Tongue (tissue), 2 donors: Measurements from ENCODE around the gene SIVA1. TPM values are rescaled to one million over a fixed set of nuclear protein-coding genes. Genes with fewer than 3 reads are reported as not detected.
A peak's percentile ranks its signal among the peaks of the same experiment; 100 is the strongest.

Source experiments
- DNase-seq: peaks from one replicate; pipeline ENCODE4 v3.0.0-alpha.2; 2015
- total RNA-seq: library from RNA; depleted of rRNA; stranded (reverse); fragments of >200 nt; gene quantifications from one replicate; pipeline ENCODE4 v1.2.3, GENCODE V29; 2014

Gene SIVA1
- total RNA-seq, 1 donor from 2014 or later, result 223 TPM

DNA sequence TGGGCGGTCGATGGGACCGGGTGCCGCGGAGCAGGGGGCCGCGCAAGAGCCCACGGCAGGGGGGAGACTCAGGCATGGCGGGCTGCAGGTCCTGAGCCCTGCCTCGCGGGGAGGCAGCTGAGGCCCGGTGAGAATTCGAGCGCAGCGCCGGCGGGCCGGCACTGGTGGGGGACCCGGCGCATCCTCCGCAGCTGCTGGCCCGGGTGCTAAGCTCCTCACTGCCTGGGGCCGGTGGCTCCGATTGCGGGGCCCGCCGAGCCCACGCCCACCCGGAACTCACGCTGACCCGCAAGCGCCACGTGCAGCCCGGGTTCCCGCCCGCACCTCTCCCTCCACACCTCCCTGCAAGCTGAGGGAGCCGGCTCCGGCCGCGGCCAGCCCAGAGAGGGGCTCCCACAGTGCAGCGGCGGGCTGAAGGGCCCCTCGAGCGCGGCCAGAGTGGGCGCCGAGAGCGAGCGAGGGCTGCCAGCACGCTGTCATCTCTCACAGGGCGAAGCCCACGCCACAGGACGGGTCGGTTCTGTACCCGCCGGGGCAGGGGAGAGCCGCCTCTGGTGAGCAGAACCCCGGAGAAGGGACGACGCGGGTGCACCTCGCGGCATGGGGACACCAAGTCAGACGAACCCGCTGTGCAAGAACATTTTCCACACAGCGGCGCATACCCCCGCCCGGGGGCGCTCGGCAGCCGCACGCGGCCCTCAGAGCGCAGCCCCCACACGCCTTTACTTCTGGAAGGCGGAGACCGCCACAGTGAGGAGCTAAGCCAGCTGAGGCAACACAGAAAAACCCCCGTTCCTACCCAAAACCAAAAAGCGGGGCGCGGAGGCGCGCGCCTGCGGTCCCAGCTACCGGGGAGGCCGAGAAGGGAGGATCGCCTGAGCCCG lies 1.2 kb upstream of the SIVA1 start:
- no peak for DNase-seq

DNA sequence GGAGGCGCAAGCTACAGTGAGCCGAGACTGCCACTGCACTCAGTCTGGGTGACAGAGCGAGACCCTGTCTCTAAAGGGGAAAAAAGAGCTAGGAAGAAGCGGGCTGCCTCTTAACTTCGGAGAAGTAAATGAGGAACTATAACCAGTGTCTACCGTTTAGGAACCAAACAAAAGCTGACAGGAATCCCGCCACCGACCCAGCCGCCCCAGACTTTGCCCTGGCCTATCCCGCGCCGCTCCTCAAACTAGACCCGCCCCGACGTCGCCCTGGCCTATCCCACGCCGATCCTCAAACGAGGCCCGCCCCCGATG lies 568 bp upstream of the SIVA1 start:
- no peak for DNase-seq

DNA sequence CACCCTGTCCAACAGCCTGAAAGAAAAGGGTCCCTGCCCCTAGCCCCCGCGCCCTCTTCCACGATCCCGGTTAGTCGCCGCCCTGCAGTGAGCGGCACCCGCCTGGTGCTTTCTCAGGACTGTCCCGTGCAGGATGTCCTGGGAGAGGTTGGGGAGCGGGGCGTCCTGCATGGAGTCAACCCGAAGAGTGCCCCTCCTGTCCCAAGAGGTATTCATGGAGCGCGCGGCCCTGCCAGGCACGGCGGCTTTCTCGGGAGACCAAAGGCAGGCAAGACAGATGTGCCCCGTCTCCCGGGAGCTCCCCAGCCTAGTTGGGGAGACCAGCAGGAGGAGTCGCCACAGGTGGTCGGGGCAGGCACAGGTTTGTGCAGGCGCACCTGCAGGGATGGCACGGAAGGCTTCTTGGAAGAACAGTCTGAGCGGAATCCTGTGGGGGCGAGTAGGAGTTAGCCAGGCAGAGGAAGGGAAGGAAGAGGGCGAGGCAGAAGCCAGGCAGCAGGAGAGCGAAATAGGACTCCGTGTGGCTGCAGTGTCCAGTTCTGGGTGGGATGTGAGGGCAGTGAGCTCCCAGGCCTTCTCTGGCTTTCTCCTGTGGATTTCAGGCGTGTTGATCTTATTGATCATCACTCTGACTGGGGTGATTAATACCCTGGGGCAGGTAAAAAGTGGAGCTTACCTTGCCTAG lies 723 bp downstream of the SIVA1 start:
- no peak for DNase-seq

DNA sequence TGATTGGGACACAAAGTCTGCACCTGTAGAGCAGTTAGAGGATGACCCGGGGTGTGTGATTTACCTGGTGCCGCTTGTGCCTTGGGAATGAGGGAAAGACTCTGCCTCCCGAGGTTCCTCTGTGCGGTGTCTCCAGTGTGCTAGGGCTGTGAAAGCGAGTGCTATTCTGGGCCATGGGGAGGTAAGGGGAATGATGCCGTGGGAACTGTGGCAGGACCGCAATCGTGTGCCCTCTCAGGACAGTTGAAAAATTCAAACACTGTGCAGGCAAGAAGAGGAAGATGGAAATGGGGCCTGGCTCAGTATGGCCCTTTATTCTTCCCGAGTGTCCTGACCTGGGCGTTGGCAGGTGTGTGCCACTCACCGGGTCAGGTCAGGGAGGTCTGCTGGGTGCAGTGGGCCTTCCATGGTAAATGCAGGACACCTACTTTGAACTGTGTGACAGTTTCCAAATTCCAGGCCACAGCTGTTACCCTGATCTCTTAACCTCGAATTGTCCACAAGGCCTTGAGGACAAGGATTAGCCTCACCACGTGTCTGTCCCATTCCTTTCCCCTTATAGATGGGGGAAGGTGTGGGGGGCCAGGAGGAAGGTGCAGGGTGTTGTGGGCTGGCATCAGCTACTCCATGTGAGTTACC lies 1.4 kb downstream of the SIVA1 start:
- DNase-seq, result no peak

DNA sequence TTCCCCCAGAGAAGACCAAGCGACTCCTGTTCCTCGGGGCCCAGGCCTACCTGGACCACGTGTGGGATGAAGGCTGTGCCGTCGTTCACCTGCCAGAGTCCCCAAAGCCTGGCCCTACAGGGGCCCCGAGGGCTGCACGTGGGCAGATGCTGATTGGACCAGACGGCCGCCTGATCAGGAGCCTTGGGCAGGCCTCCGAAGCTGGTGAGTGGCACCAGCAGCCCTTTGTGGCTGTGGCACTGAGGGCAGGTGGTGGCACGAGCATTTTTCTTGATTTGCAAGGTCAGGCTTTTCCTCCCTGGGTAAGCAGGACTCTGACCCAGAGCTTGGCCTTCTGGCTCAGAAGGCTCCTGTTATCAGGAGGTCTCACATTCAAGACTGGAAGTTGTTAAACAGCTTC lies 2.7 kb downstream of the SIVA1 start:
- DNase-seq, result no peak

DNA sequence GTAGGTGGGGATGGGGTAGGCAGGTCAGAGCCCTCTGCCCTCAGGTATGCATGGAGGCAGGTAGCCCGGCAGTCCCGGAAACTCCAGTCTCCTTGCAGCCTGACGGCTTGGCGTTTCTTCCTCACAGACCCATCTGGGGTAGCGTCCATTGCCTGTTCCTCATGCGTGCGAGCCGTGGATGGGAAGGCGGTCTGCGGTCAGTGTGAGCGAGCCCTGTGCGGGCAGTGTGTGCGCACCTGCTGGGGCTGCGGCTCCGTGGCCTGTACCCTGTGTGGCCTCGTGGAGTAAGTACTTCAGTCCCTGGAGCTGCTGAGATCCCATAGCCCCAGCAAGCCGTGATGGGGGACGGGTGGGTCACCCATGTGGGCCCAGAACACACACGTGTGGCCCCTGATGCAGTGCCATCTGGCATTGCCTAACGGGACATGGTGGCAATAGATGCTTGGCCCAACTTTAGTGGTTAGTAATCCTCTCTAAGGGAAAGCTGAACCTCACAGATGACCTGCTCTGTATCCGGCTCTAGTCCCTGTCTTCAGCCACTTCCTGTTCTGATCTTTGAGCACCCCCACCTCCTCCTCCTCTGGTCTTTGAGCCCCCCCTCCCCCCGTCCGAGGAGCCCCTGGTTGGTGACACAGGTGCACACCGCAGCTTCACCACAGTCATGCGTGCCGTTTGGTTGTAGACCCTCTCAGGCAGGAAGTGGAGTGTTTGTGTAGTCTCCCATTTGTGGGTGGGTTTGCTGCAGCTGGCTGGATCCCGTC lies 3.7 kb downstream of the SIVA1 start:
- no peak for DNase-seq

DNA sequence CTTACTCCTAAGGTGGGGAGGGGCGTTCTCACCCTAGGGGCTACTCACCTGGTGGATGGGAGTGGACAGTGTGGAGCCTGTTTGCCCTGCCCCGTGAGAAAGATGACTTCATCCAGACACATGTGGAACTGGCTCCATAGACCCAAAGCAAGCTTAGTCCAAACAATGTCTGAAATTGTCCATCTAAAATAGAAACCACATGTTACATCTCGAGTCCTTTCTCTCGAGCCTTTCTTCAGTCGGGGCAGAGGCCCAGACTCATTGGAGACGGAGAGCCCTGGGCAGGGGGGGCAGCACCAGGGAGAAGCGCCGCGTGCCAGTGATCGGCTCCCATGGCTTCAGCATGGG lies 4.3 kb downstream of the SIVA1 start:
- no peak for DNase-seq

DNA sequence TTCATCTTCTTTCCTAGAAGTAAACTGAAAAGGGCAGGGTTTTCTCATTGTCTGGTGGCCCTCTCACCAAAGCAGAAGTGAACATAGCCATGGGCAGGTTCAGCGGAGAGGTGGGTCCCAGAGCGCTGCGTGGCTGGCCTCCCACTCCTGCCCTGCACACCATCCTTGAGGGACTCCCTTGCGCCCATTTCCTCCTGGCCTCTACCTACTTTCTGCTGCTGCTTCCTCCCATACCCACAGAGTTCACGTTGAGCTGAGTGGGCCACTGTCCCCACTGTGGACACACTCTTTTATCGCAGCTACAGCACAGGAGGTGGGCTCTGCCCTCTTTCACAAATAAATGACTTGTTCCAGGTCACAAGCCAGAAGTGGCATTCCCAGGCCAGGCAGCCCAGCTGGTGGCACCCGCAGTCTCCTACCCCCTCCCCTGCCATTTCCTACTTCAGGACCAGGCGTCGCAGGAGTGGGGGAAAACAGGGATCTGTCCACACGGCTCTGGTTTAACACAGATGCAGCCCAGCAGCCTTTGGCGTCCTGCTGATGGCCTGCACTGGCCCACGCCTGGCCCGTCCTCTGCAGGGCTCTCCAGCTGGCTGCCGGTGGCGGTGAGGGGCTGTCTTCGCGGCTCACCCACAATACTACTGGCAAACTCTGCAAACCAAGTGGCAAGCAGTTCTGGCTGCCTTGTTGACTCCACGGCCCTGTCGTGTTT lies 4.9 kb downstream of the SIVA1 start:
- DNase-seq, result no peak

DNA sequence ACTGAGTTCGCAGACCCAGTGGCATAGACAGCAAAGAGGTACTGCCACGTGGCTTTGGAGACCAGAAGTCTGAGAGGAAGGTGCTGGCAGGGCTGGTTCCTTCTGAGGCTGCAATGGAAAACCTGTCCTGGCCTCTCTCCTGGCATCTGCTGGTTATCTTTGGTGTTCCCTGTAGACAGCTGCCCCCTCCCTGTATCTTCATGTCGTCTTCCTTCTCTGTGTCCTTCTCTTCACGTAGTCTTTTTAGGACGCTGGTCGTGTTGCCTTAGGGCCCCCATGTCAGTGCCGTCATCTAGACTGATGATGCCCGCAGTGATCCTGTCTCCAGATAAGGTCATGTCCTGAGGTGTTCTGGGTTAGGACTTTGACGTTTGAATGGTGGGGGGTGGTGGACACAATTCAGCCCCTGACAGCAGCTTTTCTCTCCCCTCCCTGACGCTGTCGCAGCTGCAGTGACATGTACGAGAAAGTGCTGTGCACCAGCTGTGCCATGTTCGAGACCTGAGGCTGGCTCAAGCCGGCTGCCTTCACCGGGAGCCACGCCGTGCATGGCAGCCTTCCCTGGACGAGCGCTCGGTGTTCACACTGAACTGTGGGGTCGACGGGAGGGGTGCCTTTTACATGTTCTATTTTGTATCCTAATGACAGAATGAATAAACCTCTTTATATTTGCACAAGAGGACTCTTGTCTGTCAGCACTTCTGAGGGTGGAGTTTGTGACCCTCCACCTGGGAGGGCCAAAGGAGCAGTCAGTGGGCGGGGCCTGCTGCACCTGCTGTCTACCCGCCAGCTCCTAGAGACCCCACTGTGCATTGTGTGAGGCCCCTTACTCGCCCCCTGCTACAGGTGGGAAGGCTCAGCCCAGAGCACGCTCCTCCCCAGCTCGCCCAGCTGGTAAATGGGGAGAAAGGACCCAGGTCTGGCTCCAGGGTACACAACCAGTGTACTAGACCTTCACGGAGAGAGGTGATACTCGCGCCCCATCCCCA lies 6.3 kb downstream of the SIVA1 start:
- DNase-seq, result no peak

DNA sequence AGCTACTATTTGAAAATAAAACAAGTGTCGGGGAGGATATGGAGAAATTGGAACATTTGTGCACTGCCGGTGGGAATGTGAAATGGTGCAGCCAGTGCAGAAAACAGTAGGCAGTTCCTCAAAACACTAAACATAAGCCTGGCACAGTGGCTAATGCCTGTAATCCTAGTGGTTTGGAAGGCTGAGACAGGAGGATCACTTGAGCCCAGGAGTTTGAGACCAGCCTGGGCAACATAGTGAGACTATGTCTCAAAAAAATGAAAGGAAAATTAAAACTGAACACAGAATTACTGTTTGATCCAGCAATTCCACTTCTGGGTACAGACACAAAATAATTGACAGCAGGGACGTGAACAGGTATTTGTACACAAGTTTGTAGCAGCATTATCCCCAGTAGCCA lies 12.6 kb downstream of the SIVA1 start:
- no peak for DNase-seq

DNA sequence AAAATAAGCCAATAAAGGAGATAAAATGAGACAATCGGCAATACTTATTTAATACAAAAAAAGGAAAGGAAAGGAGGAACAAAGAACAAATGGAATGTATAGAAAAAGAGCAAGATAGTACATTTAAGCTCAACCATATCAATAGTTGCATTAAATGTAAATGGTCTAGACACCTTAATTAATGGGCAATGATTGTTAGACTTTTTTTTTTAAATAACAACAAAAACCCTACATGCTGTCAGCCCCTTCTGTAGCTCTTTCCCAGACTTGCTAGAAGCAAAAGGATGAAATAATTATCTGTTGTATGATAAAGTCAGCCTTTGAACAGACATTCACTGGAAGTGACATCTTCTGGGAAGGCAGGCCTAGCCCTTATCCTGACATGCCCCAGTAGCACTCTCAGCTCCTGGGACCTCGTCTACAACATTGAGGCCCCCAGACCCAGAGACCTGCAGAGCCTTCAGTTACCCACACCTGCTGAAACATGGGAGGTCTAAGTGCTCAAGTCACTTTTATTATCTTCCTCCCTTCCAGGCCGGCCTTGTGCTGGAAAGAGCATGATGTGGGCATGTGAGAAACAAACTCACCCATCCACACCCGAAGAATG lies 13.4 kb downstream of the SIVA1 start:
- DNase-seq, result no peak

DNA sequence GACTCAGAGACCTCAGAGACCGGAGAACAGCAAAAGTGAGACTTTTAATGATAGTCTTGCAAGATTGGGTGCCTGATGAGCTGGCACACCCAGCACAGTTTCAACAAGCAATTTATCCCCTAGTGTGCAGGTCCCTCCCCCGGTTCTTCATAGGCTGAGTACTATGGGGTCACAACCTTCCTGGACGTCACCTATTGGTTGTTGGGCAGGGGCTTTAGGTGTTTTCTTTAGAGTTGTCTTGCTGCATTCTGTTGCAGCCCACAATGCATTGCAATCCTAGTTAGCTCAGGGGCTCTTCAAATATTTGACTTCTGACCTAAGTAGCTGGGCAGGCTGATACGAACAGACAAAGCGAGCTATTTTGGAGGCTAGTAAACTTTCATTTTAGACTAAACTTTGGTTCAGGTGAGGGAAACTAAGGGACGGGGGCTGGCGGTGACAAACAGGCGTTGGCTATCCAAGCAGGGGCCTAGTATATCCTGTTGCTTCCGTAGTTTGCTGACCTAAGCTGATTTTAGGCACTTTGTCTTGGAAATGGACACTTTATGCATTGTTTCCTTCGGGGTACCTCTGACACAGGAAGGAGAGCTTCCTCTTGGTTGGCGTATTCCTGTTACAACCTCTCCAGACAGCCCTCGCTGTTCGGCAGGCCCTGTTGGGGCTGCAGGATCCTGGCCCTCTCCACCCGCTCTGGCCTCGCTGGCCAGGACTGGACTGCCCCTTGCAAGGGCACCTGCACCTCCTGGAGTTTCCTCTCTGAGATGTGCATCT lies 14.1 kb downstream of the SIVA1 start:
- no peak for DNase-seq

DNA sequence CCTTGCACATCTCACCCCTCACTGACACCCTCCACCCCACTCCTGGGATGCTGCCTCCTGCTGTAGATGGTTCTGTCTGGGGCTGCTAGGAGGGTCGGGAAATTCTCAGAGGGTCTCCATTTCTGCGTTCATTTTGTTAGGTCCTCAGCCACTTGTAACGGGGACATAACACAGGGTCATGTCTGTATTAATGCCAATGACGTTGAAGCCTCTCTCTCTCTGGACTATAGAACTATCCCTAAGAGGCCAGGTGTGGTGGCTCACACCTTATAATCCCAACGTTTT lies 14.6 kb downstream of the SIVA1 start:
- DNase-seq, result no peak

DNA sequence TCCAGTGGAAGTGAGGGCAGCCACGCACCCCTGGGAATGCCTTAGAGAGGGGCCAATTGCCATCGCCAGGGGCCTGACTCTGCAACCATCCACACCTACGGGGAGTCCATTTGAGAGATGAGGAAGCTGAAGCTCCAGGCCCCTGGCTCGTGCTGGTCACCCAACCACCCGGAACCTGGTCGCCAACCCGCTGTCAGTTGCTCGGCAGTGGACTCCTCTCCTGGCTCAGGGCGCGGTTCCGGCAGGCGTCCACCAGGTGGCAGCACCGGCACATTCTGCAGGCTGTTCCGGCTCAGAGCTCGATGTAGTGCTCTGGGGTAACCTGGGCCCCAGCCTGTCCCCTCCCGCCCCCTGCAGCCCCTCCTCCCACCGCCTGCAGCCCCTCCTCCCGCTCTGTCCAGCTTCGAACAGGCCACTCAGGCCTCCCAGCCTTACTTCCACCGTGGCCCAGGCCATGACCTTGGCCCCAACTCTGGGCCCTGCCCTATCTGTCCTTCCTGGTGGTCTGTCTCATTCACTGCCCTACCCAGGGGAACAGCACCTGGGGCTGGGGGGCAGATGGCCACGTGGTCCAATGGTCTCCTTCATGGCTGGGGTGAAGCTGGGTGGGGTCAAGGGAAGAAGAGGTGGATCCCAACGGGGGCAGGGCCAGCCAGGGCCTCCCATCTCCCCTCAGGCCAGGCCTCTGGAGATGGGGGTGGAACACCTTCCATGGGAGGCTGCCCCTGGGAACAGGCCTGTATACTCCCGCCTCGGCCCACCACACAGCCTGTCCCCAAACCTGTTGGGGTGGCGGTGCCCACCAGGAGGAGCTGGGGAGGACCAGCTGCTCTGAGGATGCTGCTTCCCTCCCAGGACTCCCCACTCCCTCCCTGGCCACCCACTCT lies 15.7 kb downstream of the SIVA1 start:
- peak; percentile 93 for DNase-seq

DNA sequence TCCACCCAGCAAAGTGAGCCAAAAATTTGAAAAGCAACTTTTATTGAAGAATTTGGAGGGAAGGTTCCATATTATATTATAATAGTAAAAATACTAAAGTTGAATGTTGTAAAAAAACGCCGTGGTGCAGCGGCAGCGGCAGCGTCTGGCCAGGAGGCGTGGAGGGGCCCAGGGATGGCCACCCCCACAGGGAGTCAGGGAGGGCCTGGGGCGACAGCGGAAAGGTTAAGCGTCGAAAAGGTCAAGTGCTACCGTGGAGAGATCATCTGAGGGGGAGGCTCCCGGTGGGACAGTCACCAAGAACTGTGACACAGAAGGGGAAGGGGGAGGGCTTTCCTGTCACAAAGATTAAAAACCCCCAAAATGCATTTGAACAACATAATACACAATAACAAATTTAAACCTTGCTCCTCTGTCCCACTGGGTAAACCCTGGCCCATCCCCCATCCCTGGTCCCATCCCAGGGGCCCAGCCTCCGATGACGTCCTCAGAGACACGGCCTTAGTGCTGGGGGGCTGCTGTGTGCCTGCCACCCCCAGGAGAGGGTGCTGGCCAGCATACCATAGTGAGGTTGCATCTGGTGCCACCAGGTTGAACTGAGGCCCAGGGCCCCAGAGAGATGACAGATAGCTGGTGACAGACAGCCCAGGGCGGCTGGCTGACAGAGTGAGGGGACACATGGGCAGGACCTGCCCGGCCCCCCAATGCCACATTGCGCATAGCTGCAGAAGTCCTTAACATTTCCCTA lies 16.6 kb downstream of the SIVA1 start:
- DNase-seq, result no peak

DNA sequence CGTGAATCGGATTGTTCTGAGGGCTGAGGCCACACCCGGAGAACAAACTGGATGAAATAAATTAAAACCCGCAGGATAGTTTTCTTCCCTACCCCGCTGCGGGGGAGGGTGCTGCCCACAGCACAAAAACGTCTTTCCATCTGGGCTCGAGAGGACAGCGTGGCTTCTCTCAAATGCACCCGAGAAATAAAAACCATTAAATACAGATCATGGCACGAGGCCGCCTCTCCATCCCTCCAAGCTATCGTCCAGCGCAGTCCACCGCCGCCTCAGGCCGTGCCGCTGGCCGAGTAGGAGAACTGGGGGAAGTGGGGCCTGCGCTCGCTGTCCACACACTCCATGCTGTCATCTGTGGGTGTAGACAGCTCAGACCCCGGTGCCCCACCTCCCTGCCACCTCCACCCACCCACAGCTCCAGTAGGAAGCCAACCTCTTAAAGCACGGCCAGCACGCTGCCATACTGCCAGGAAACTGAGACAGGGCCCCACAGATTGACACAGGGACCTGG lies 17.2 kb downstream of the SIVA1 start:
- DNase-seq, result no peak

DNA sequence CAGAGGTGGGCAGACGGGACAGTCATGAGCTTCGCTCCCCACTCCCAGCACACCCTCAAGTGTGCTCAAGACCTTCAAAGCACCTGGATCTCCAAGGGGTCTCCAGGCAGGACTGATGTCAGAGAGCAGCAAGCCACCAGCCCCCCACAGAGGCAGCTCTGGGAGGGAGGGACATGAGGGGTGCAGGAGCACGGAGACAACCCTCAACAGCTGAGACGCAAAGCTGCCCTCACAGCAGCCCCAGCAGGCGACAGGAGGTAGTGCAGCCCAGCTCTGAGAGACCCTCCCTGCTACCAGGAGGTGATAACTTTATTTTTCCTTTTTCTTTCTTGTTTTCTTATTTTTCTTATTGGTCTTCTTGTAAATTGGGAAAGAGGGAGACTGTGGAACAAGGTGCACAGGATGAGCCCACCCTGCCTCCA lies 17.9 kb downstream of the SIVA1 start:
- no peak for DNase-seq

DNA sequence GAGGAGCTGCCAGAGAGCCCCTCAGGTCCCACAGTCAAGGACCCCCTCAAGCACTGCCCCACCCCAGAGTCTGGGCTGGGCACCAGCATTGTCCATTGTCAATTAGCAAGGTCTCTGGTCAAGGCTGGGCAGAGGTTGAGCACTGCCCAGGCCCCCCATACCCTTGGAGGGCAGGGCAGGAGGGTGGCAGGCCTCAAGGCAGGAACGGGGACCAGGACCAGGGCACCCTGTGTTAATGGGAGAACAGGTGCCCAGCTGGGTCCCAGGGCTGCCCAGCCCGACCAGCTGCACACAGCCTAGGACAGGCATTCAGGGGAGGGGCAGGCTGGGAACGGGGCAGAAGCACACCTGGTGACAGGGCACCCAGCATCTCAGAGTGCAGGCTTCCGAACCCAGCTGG lies 18.4 kb downstream of the SIVA1 start:
- DNase-seq, result no peak
